ENCODE data around the gene EML4. TPM values are rescaled to one million over a fixed set of nuclear protein-coding genes. Genes with fewer than 3 reads are reported as not detected.

The EML4 gene
- total RNA-seq, 1 experiment from 2014 or later, result 37.1 TPM

DNA sequence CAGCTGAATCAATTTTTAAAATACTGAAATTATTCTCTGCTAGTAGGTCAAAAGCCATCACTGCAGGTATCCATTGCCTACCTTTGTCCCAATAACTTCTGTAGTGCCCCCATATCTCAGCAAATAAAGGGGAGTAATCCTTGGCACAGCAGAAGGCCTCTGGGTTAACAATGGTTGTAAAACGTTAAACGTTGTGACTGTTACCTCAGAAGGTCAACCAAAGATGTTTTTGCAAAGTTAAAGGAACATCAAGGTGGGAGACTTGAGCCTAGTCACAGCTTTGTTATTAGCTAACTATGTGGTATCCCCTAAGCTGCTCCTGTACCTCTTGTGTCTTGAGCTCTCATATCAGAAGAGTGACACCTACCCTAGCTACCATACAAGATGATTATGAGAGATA lies 131.4 kb downstream of the EML4 start:
- no peak for DNase-seq (ENCODE audit: low read depth)

DNA sequence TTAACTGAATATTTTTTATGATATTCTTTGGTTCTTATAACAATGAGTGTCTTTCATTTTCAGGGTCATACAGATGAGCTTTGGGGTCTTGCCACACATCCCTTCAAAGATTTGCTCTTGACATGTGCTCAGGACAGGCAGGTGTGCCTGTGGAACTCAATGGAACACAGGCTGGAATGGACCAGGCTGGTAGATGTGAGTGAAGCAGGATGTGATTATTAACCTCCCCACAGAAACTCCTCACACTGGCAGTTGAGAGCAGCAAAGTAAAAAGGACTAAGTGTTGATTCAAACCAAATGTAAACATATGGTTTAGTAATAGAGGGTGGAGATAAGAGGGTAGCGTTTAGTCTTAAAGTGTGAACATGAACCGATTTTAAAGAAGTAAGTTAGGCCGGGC lies 134.1 kb downstream of the EML4 start:
- DNase-seq (ENCODE audit: low read depth), result no peak

DNA sequence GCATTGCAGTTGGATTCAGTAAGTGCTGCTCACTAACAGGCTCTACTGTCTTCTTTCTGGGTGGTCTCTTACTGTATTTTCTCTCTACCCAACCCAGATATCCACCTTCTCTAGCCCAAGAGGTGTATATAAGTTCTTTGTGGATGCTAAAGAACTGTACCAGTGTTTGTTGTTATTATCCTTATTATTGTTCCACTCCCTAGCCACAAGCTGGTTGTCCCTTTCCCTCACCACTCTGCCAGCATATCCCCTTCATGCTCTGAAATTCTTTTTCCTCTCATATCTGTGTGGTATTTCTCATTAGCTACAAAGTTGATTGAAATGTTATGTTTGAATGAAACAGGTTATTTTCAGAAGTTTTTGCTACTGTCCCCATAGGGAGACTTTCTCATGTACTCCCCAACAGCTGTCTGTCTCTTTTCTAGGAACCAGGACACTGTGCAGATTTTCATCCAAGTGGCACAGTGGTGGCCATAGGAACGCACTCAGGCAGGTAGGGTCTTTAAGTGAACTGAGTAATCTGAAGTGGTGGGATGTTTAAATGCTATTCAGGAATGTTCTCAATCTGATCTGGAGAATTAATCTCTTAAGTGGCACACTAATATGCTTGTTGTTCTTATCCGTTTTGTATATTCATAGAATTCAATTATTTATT lies 135.0 kb downstream of the EML4 start:
- DNase-seq (ENCODE audit: low read depth), result no peak

DNA sequence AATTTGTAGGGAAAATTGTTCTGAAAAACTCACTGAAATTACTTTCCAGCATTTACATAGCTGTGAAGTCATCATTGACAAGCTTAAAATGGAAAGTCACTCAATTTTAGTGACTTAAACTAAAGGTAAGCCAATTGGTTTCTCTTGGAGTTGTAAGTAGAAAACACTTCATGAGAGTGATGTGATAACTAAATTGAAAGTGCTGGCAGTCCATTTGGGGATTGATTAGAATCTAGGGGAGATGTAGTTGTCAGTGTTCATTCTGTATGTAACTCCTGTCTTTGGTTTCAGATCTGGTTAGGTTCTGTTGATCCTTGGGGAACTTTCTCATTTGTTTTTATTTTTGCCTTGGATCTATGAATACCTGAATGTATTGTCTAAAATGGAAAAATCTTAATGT lies 138.0 kb downstream of the EML4 start:
- DNase-seq (ENCODE audit: low read depth), result no peak

DNA sequence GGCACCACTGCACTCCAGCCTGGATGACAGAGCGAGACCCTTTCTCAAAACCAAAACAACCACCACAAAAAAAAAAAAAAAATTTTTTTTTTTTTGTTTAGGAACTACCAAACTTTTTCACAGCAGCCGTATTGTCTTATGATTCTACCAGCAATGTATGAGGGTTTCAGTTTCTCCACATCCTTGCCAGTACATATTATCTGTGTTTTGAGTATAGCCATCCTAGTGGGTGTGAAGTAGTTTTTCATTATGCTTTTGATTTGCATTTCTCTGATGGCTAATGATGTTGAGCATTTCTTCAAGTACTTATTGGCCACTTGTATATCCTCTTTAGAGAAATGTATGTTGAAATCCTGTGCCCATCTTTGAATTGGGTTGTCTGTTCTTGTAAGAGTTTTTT lies 140.2 kb downstream of the EML4 start:
- DNase-seq (ENCODE audit: low read depth), result no peak

DNA sequence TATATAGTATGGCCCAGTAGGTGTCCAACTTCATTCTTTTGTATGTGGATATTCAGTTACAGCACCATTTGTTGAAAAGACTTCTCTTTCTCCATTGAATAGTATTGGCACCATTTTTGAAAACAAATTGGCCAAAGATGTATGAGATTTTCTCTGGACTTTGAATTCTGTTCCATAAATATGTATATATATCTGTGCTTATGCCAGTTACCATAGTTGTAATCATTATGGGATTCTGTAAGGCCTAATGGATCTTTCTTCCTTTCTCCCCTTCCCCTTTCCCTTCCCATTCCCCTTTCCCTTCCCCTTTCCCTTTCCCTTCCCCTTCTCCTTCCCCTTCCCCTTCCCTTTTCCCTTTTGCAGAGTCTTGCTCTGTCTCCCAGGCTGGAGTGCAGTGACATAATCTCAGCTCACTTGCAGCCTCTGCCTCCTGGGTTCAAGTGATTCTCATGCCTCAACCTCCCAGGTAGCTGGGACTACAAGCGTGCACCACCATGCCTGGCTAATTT lies 140.9 kb downstream of the EML4 start:
- DNase-seq (ENCODE audit: low read depth), result no peak

DNA sequence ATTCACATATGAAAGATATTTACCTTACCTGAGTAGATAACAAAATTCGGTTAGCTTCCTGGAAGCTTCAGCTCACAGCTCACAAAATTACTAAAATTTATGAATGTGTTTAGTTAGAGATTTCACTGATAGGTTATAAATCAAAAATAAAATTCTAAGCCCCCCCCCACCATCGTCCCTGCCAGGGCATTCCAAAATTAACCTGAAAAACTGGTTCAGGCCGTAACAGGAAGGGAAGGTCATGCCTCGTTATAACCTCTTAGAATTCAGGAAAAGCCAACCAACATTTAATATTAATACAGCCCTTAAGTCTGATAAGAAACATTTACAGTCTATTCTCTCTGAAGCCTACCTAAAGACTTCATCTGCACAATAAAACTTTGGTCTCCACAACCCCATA lies 143.0 kb downstream of the EML4 start:
- no peak for DNase-seq (ENCODE audit: low read depth)

DNA sequence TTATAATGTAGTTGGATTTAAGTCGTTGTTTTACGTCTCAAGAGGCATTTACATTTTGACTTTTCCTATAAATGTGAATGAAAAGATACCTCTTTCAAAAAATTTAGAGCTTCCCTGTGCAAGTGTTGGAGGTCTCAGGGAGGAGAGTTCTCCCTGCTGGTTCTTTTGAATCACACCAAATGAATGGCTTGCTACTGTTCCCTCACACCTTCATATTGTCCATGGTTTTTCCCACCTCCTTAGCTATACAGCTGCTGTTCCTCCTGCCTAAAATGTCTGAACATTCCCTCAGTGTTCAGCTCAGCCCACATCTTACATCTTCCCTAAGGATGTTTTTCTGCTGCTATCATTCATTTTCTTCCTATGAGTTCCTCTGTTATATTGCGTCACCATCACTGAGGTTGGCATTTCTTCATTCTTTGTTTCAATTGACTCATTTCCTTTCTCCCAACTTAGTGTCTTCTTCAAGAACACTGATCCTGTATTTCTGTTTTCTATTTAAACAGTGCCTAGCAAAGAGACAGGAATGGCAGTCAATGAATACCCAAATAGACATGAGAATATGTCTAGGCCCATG lies 145.8 kb downstream of the EML4 start:
- DNase-seq (ENCODE audit: low read depth), result peak; percentile 77

DNA sequence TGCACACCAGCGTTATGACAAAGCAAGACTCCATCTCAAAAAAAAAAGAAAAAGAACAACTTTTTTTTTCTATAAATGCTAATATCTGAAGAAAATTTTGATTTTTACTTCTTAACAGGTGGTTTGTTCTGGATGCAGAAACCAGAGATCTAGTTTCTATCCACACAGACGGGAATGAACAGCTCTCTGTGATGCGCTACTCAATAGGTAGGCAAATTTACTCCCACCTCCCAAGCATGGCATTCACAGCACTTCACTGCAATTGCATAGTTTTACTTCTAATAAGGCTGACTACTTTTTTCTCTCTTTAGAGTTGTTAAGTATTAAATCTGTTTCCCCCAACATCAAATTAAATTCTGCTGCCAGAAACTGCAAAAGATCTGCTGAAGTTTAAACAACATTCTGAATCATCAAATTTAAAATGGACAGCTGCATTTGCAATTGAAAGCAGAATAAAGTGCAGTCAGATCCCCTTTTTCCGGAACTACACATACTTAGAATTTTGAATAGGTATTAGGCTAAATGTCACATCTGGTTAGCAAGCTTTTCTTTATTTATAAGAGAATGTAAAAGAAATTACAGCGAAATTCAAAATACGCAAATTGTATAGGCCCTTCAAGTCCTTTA lies 146.8 kb downstream of the EML4 start:
- DNase-seq (ENCODE audit: low read depth), result no peak

DNA sequence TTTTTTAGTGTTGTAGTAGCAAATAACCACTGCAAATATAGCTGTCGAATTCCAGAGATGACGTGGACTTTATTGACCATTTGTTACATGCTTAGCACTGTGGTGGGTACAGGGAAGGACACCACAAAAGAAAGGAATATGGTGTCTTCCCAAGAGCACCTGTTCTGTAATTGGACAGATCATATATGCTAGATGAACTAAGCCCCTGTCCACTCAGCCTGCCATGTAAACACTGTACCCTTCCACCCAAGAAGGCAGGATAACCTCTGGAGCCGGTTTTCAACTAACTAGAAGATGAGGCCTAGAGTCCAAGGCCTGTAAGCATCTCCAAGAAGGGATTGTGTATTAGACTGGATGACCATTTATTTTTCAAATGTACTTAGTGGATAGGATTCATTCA lies 147.8 kb downstream of the EML4 start:
- no peak for DNase-seq (ENCODE audit: low read depth)

DNA sequence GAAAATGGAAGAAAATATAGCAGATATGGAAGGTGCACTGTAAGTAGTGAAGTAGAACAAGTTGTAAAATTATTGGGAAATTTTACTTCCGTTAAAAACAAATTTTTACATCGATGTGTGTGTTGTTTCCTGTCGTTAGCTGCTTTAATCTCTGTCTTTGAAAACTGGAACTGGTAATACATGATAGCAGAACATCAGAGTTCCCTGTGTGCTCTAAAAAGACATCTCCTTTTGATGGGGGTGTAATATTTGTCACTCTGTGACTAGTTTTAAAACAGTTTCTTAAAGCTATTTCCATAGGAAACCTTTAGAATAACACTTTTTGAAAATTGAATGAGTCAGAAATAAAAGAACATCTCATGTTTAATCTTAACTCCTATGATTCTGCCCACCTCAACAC lies 148.3 kb downstream of the EML4 start:
- no peak for DNase-seq (ENCODE audit: low read depth)

DNA sequence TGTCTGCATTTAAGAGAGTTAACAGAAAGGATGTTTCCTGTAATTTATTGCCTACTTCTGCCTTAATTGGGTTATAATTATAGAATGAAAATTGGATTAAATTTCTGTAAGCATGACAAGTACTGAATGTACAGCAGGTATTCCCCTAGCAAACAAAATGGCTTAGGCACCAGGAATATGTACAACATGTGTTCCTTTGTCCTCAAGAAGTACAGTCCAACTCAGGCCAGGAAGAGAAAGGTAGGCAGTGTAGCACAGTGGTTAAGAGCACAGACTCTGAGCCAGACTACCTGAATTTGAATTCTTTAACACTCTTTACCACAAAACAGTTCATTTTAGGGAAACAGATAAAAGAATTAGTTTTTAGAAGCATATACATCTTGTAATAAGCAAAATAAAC lies 148.8 kb downstream of the EML4 start:
- DNase-seq (ENCODE audit: low read depth), result no peak

DNA sequence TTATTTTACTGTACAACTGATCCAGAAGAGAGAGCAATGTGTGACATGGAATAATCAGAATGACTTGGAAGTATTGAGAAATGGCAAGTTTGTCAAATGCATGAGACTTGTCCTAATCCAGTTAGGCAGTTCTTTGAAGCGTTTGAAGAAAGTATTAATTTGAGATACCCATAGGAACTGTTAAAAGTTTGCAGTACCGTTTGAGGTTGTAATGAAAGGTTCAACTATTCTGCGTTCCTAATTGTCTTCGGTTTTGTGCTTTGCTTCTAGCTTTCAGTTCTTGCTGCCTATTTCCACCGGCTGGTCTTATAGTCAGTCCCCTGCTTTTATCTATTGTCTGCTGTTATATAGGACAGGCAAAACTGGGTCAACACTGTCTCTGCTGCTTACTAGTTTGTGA lies 150.1 kb downstream of the EML4 start:
- no peak for DNase-seq (ENCODE audit: low read depth)

DNA sequence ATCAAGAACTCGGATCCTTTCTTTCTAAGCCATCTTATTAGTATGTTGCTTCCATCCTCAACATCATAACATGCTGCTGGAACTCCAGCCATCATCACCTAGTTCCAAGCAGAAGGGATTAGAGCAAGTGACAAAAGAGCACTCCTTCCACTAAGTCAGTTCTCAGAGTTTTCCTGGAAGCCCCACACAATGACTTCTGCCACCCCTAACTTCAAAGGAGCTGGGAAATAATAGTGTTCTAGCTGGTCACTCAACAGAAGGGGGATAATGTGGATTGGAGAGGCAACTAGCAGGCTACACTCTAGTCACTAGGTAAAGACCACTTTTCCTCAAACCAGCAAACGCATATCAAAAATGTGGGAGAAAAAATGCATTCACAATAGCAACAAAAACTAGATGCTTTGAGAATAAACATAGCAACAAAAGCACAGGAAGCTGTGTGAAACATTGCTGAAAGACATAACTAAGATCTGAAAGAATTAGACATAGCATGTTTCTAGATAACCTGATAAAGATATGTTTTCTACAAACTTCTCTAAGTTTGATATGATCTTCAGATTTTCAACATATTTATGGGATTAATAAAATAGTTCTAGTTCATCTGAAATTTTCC lies 152.4 kb downstream of the EML4 start:
- DNase-seq (ENCODE audit: low read depth), result no peak

DNA sequence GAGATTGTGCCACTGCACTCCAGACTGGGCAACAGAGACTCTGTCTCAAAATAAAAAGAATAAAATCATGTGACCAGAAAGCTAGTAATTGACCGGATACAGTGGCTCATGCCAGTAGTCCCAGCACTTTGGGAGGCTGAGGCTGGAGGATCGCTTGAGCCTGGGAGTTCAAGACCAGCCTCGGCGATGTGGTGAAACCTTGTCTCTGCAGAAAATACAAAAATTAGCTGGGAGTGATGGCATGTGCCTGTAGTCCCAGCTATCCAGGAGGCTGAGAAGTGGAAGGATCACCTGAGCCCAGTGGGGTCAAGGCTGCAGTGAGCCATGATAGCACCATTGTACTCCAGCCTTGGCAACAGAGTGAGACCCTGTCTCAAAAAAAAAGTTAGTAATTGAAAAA lies 155.1 kb downstream of the EML4 start:
- DNase-seq (ENCODE audit: low read depth), result no peak

DNA sequence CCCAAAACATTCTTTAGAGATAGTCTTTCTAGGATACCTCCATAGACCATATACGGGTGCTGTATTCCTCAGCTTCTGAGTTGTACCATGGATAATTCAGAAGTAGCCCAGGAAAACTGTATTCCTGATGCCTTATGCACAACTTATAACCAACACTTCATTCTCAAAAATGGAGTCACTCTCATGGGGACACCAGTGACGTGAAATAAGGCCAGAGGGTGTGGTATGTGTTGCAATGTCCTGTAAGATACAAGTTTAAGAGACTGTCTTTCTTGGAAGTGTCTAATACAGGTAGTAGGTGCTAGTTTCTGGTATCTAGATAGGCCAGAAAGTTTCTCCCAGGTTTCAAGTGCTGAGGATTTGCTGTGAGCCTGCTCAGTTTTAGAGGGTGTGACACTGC lies 155.8 kb downstream of the EML4 start:
- DNase-seq (ENCODE audit: low read depth), result no peak

DNA sequence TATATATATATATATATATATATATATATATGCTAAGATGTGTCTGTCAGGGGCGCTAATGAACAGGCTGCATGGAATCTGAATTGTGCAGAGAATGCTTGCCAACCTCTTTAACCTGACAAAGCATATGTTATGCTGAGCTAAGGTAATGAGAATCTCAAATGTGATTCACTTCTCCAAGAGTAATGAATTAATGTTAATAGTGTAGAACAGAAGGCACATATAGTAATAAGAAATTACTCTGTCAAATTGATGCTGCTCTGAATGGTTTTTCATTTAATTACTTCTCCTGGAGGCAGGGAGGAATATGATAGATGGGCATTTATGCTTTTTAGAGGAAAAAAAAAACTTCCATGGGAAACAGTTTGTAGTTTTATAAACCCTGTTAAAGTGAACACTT lies 156.5 kb downstream of the EML4 start:
- DNase-seq (ENCODE audit: low read depth), result no peak

DNA sequence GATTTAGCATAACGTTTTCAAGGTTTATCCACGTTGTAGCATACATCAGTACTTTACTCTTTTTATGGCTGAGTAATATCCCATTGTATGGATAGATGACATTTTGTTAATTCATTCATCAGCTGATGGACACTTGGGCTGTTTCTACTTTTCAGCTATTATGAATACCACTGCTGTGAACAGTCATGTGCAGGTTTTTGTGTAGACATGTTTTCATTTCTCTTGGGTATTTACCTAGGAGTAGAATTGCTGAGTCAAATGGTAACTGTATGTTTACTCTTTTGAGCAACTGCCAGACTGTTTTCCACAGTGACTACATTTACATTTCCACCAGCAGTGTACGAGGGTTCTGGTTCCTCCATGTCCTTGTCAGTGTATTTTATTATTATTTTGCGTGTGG lies 158.0 kb downstream of the EML4 start:
- no peak for DNase-seq (ENCODE audit: low read depth)

DNA sequence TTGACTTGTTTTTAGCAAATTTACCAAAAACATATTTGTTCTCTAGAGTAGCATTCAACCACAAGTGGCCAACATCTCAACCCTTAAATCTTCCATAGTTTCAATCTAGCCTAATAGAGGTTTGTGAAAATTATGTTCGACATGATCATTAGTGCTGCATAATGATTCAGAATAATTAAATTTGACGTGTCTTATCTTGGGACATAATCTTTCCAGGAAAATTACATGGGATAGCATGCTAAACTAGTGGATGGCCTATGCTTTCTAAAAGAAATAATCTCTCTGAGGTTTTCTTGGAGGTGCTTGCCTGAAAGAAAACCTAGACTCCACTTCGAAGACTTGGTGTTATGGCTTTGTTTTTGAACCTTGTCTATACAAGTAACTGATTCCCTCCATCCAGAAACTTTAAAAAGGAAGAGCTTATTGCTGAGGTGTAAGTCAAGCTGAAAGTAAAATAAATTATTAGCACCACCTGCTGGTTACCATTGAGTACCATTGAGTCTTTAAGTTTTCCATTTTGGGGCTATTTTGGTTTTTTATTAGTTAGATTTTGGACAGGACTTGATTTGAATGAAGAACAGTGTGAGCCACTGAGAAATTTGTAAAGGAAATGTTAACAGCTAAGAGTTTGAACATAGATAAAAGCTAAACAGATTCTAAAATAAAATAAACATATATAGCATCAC lies 159.1 kb downstream of the EML4 start:
- DNase-seq (ENCODE audit: low read depth), result peak; percentile 31

DNA sequence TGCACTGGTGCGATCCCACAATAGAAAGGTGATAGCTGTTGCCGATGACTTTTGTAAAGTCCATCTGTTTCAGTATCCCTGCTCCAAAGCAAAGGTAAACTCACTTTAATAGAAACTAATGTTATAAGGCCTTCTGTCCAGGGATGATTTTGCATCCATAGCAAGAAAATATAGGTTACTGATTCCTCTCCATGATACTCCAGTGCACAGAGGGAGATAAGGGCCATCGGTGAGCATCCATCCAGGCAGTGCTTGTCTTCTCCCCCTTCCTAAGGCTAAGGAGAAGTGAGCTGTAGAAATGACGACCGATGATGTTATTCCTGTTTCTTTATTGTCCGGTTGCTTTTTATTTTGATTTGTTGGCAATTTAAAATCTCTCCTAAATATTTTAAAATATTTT lies 159.8 kb downstream of the EML4 start:
- DNase-seq (ENCODE audit: low read depth), result no peak

DNA sequence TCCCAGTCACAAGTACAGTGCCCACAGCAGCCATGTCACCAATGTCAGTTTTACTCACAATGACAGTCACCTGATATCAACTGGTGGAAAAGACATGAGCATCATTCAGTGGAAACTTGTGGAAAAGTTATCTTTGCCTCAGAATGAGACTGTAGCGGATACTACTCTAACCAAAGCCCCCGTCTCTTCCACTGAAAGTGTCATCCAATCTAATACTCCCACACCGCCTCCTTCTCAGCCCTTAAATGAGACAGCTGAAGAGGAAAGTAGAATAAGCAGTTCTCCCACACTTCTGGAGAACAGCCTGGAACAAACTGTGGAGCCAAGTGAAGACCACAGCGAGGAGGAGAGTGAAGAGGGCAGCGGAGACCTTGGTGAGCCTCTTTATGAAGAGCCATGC lies 160.6 kb downstream of the EML4 start:
- no peak for DNase-seq (ENCODE audit: low read depth)

DNA sequence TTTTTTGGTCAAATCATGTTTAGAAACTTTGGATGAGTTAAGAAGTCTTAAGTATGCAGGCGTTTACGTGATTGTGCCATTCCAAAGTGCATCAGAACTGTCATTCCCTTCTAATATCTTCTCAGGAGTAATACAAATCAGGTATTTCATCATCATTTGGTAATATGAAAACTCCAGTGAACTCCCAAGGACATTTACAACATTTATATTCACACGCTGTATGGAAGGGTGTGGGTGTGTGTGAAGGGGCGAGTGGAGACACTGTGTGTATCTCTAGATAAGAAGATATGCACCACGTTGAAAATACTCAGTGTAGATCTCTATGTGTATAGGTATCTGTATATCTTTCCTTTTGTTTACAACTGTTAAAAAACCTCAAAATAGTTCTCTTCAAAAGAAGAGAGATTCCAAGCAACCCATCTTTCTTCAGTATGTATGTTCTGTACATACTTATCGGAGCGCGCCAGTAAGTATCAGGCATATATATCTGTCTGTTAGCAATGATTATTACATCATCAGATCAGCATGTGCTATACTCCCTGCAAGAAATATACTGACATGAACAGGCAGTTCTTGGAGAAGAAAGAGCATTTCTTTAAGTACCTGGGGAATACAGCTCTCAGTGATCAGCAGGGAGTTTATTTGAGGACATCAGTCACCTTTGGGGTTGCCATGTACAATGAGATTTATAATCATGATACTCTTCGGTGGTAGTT lies 162.6 kb downstream of the EML4 start:
- no peak for DNase-seq (ENCODE audit: low read depth)

Data from RPMI7951 (cell line).